Measurements from ENCODE around the gene GMPPB. TPM values are rescaled to one million over a fixed set of nuclear protein-coding genes. Genes with fewer than 3 reads are reported as not detected.

GMPPB gene
- 38.8 and 40.1 TPM in 2 replicates for total RNA-seq (2014; rRNA removed)
- 34.9 TPM for polyA plus RNA-seq (2012)

DNA sequence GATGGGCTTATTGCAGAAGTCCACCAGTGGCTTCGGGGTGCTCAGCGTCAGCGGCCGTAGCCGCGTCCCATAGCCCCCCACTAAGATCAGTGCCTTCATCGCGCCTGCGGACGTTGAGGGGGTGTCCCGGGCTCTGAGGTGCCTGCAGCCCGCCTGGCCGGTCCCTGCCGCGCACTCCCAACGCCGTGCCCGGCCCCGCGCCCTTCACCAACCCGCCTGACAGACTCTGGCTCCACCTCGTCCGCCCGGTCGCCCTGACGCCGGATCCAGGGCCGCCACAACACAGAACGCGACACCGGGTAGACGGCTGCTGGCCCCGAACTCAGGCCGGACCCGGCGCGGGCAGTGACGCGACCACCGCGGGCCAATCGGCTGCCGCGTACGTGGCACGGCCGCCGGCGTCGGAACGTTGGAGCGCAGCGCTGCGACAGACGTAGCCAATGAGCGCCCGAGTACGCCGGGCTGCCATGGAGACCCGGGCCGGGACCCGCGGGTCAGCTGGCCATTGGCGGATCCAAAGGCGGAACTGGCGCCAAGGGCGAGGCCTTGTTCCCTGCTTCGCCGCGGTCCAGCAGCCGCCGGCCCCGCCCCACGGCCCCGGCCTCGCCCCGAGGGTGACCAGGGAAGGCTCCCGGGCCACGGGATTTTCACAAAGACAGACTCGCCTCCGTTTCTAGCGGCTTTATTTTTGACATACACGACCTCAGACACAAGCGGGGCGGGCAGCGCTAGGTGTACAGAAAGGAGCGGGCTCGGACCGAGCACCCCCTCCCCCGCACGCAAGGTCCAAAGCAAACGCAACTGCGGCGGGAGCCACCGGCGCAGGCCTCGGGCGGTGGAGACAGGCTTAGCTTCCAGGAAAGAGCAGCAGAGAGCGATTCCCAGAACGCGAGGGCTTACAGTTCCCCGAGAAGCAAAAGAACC is at the start of gene GMPPB:
Gene GMPPB, minus strand, starts transcription at position 324 of the 924 bp plus-strand sequence. Its CDS starts 225 bp downstream, at position 99.
- DNase-seq (ENCODE audit: low read depth): peak; percentile 95

- DNase-seq (ENCODE audit: low read depth): no peak
These were observed 49.0 kb upstream of the GMPPB start for GRCh38 chr3:49772703-49773102.

GRCh38 chr3:49771340-49771938 is 47.7 kb upstream of the GMPPB start:
- DNase-seq (ENCODE audit: low read depth): no peak

GRCh38 chr3:49769926-49770325 is 46.2 kb upstream of the GMPPB start:
- DNase-seq (ENCODE audit: low read depth): no peak

- no peak for DNase-seq (ENCODE audit: low read depth)
These were observed 45.6 kb upstream of the GMPPB start for GRCh38 chr3:49769286-49769915.

GRCh38 chr3:49763981-49764380 is 40.2 kb upstream of the GMPPB start:
- DNase-seq (ENCODE audit: low read depth): no peak

DNA sequence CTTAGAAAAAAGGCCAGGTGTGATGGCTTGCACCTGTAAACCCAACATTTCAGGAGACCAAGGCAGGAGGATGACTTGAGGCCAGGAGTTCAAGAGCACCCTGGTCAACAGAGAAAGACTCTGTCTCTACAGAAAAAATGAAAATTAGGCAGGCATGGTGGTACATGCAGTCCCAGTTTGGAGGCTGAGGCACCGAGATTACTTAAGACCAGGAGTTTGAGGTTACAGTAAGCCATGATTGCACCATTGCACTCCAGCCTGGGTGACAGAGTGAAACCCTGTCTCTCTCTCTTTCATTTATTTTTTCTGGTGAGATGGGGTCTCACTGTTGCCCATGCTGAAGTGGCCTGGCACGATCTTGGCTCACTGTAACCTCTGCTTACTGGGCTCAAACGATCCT is 37.9 kb upstream of the GMPPB start:
- no peak for DNase-seq (ENCODE audit: low read depth)

GRCh38 chr3:49759226-49759625 is 35.5 kb upstream of the GMPPB start:
- no peak for DNase-seq (ENCODE audit: low read depth)

DNA sequence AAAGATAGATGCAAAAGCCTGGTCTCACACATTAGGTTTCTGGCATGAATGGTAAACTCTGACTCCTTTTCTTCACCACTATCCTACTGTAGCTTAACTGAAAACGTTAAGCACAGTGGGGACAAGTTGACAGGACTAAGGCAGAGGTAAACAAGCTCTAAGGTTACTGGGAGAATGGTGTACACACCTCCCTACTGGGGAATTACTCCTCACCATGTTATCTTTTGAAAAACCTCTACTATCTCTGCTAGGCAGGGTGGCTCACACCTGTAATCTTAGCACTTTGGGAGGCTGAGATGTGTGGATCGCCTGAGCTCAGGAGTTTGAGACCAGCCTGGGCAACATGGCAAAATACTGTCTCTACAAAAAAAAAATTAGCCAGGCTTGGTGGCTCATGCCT is 33.4 kb upstream of the GMPPB start:
- DNase-seq (ENCODE audit: low read depth): no peak

GRCh38 chr3:49756036-49756435 is 32.3 kb upstream of the GMPPB start:
- no peak for DNase-seq (ENCODE audit: low read depth)

GRCh38 chr3:49754536-49754935 is 30.8 kb upstream of the GMPPB start:
- no peak for DNase-seq (ENCODE audit: low read depth)

GRCh38 chr3:49751501-49751900 is 27.8 kb upstream of the GMPPB start:
- DNase-seq (ENCODE audit: low read depth): no peak

- DNase-seq (ENCODE audit: low read depth): no peak
These were observed 26.3 kb upstream of the GMPPB start for GRCh38 chr3:49750056-49750455.

GRCh38 chr3:49748874-49749273 is 25.1 kb upstream of the GMPPB start:
- DNase-seq (ENCODE audit: low read depth): peak; percentile 8

- peak; percentile 22 for DNase-seq (ENCODE audit: low read depth)
These were observed 24.2 kb upstream of the GMPPB start for GRCh38 chr3:49747792-49748480.

- peak; percentile 16 for DNase-seq (ENCODE audit: low read depth)
These were observed 22.2 kb upstream of the GMPPB start for GRCh38 chr3:49745986-49746385.

- DNase-seq (ENCODE audit: low read depth): no peak
These were observed 16.7 kb upstream of the GMPPB start for GRCh38 chr3:49740427-49740826.

GRCh38 chr3:49738067-49738713 is 14.4 kb upstream of the GMPPB start:
- DNase-seq (ENCODE audit: low read depth): no peak

- DNase-seq (ENCODE audit: low read depth): no peak
These were observed 11.0 kb upstream of the GMPPB start for GRCh38 chr3:49734752-49735151.

DNA sequence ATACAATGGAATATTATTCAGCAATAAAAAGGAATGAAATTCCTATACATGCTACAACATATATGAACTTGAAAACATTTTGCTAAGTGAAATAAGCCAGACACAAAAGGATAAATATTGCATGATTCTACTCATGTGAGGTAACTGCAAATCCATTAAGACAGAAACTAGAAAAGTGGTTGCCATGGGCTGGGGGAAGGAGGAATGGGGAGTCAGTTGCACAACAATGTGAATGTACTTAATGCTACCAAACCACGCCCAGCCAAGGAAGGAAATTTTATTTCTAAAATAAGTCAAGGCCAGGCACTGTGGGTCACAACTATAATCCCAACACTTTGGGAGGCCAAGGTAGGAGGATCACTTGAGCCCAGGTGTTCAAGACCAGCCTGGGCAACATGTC is 9.8 kb upstream of the GMPPB start:
- DNase-seq (ENCODE audit: low read depth): no peak

DNA sequence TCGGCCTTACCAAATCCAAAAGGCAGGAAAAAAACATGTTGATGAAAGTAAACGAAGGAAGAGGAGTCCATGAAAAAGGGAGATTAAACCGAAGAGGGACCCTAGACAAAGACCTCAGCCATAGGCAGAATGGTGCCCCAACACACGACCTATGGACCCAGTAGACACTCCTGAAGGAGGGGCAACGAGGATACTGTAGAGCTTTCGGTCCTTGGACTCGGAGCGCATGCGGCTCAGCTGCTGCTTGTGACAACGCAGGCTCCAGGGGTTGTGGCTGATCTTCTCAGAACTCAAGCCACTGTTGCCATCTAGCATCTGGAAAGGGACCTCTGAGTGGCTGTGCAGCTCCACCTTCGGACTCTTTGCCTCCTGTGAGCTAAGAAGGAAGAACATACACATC is 8.8 kb upstream of the GMPPB start:
- DNase-seq (ENCODE audit: low read depth): no peak
